BLaER1 treated with 17β-estradiol and CSF1 and Interleukin-3, amounts not matched to agents 10 nM and 100 nM (cell line): ENCODE results near the gene GTF2F2.

Experiments used
- H3K27ac ChIP-seq, 11 experiments: shearing (Covaris generic); formaldehyde crosslinking; 2 replicates each; pipeline ENCODE4 v1.8.1; 2022
- H3K27me3 ChIP-seq, 11 experiments: shearing (Covaris generic); formaldehyde crosslinking; 2 replicates each; pipeline ENCODE4 v1.8.1; 2022
- H3K36me3 ChIP-seq, 11 experiments: shearing (Covaris generic); formaldehyde crosslinking; 2 replicates each; pipeline ENCODE4 v1.8.1; 2022
- H3K4me1 ChIP-seq, 10 experiments: shearing (Covaris generic); formaldehyde crosslinking; 2 replicates each; pipeline ENCODE4 v1.8.1; 2022
- H3K4me2 ChIP-seq, 11 experiments: shearing (Covaris generic); formaldehyde crosslinking; 2 replicates each; pipeline ENCODE4 v1.8.1; 2022
- H3K4me3 ChIP-seq, 10 experiments: shearing (Covaris generic); formaldehyde crosslinking; 2 replicates each; pipeline ENCODE4 v1.8.1; 2022
- H3K9ac ChIP-seq, 11 experiments: shearing (Covaris generic); formaldehyde crosslinking; 2 replicates each; pipeline ENCODE4 v1.8.1; 2022
- H3K9me3 ChIP-seq, 11 experiments: shearing (Covaris generic); formaldehyde crosslinking; replicated peaks in 1 of 11; 2 replicates each; pipeline ENCODE4 v1.8.1; 2022
- H4K20me1 ChIP-seq, 11 experiments: shearing (Covaris generic); formaldehyde crosslinking; 2 replicates each; pipeline ENCODE4 v1.8.1; 2022
- Cebpa-rat ChIP-seq, 11 experiments: shearing (Covaris generic); IDR thresholded peaks; 2 replicates each; pipeline ENCODE4 v1.8.1; 2022

The GTF2F2 gene

DNA sequence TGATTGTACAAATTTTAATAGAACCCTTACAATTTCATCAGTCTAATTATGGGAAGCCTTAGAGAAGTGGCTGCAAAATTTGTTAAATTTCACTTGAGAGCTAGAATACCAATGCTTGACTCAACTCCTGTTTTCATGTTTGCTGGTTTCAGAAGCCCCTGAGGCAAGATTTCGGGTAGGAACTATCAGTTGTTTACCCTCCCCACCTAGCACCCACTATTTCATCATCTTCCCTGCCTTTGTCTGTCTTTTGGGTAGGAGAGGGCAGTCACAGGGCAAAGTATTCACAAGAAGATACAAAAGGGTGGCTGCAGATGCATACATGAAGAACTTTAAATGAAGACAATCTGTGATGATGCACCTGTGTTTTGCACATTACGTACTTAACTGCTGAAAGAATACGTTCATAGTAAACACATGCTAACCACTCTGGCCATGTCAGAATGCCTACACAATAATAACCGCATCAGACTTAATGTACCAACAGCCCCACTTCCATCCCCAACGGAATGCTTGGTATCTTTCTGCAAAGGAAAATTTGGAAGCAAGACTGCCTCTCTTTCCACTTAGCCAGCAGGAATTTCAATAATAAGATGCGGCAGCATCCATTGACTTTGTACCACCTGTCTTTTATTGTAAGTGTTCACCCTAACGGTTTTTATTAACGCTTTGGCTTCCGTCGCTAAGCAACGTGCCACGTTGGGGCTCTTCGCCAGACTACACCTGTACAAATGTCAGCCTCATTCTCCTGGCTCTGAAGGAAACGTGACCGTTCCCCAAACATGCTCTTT, 190.2 kb downstream of the GTF2F2 start:
- no peak for TF ChIP-seq Cebpa-rat (IDR thresholded peaks at IDR 0.05)
- Histone ChIP-seq H3K27me3 (peaks cover 15 to 20% (median 17%) of the 10 kb centered on the region in 11 experiments; a peak in 21 of 22 replicates), H3K27ac (no peak overlapping the region), H3K9ac (0 out of 22 replicates have a peak overlapping the region, but pooled peaks of 2 of the 11 experiments have one; percentile 37 to 52), H3K9me3 (no peaks in the 10 kb centered on the region), H3K36me3 (no peaks in the 10 kb centered on the region), H3K4me1 (peaks cover 0 to 26% (median 23%) of the 10 kb centered on the region in 10 experiments; a peak in 16 of 20 replicates), H3K4me3 (peak overlapping the region in 5 of 10 experiments; percentile 39 to 65 (median 49); a peak in 7 of 20 replicates), H4K20me1 (no peaks in the 10 kb centered on the region), H3K4me2 (peak overlapping the region; percentile 61 to 93 (median 80))

DNA sequence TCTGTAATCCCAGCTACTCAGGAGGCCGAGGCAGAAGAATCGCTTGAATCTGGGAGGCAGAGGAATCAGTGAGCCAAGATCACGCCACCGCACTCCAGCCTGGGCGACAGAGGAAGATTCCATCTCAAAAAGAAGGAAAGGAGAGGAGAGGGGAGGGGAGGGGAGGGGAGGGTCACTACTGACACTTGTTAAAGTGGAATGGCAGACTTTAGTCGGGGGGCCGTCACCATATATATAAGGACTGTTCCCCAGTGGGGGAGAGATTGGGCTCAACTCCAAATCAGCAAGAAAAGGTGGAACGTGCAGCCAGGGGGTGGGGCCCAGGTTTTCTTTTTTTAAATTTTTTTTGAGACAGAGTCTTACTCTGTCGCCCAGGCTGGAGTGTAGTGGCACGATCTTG, 194.5 kb downstream of the GTF2F2 start:
- H4K20me1 ChIP-seq: no peaks in the 10 kb centered on the region
- no peak overlapping the region for H3K4me3 ChIP-seq
- no peak overlapping the region for H3K9ac ChIP-seq
- no peaks in the 10 kb centered on the region for H3K9me3 ChIP-seq
- no peaks in the 10 kb centered on the region for H3K36me3 ChIP-seq
- no peak overlapping the region for H3K27ac ChIP-seq
- H3K4me1 ChIP-seq: peaks cover 6 to 38% (median 28%) of the 10 kb centered on the region in 10 experiments
- peaks cover 15 to 20% (median 17%) of the 10 kb centered on the region in 11 experiments; a peak in 21 of 22 replicates for H3K27me3 ChIP-seq
- H3K4me2 ChIP-seq: no peak overlapping the region
- TF ChIP-seq Cebpa-rat (IDR thresholded peaks at IDR 0.05): no peak

DNA sequence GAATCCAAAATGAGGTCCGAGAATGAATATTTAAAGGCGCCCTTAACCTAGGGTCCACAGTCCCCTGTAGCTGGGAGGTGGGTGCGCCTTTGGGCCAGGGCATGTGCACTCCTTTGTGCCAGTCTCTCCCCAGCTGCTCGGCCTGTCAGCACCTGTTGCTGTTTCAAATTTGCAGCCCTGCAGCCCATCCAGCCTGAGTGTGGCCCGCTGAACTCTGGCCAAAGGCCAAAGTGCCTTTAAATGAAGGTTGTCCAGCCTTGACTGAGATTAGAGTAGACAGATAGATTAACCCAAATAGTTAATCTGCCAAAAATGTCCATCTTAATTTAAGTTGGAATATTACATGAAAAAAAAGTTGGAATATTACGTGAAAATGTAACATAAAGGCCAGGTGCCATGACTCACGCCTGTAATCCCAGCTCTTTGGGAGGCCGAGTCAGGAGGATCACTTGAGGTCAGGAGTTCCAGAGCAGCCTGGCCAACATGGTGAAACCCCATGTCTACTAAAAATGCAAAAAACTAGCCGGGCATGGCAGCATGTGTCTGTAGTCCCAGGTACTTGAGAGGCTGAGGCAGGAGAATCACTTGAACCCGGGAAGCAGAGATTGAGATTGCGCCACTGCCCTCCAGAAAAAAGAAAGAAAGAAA, 195.3 kb downstream of the GTF2F2 start:
- H3K4me1 ChIP-seq: peaks cover 14 to 42% (median 35%) of the 10 kb centered on the region in 10 experiments
- peaks cover 11 to 16% (median 15%) of the 10 kb centered on the region in 11 experiments; a peak in 21 of 22 replicates for H3K27me3 ChIP-seq
- H3K9me3 ChIP-seq: no peaks in the 10 kb centered on the region
- H3K36me3 ChIP-seq: no peaks in the 10 kb centered on the region
- no peak for TF ChIP-seq Cebpa-rat (IDR thresholded peaks at IDR 0.05)
- no peak overlapping the region for H3K4me3 ChIP-seq
- H3K4me2 ChIP-seq: peak overlapping the region in 5 of 11 experiments; percentile 10 to 38 (median 26); a peak in 2 of 22 replicates
- no peak overlapping the region for H3K9ac ChIP-seq
- H3K27ac ChIP-seq: no peak overlapping the region
- no peaks in the 10 kb centered on the region for H4K20me1 ChIP-seq

DNA sequence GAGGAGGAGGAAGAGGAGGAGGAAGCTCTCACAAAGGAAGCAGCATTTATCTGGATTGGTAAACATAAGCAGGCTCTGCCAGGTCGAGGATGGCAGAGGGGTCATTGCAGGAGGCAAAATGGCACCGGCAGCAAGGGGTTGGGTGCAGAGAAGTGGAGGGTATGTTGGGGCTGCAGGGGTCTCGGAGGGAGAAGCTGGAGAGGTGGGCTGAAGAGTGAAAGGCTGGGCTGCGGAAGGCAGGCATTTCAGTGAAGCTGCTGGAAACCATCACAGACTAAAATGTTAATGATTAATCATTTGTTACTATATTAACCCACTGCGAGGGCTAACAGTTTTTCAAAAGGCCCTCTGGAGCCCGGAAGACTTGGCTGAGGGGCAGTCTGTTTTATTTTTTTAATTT, 196.0 kb downstream of the GTF2F2 start:
- H3K27me3 ChIP-seq: peaks cover 5 to 9% (median 9%) of the 10 kb centered on the region in 11 experiments; a peak in 21 of 22 replicates
- peaks cover 20 to 42% (median 35%) of the 10 kb centered on the region in 10 experiments for H3K4me1 ChIP-seq
- no peaks in the 10 kb centered on the region for H3K36me3 ChIP-seq
- no peaks in the 10 kb centered on the region for H3K9me3 ChIP-seq
- no peak overlapping the region for H3K9ac ChIP-seq
- H4K20me1 ChIP-seq: no peaks in the 10 kb centered on the region
- peak overlapping the region in 1 of 11 experiments; percentile 38; a peak in 2 of 22 replicates for H3K27ac ChIP-seq
- no peak for TF ChIP-seq Cebpa-rat (IDR thresholded peaks at IDR 0.05)
- 0 out of 22 replicates have a peak overlapping the region, but pooled peaks of 1 of the 11 experiments have one; percentile 22 for H3K4me2 ChIP-seq
- no peak overlapping the region for H3K4me3 ChIP-seq

DNA sequence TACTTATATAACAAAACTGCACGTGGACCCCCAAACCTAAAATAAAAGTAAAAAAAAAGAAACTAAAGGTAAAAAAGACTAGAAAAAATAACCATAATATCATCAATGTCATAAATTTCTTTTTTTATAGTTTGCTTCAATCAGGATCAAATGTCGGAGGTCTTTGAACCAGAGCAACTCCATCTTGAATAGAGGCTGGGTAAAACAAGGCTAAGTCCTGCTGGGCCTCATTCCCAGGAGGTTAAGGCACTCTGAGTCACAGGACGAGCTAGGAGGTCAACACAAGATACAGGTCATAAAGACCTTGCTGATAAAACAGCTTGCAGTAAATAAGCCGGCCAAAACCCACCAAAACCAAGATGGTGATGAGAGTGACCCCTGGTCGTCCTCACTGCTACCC, 196.7 kb downstream of the GTF2F2 start:
- Histone ChIP-seq H3K4me1 (peaks cover 16 to 45% (median 34%) of the 10 kb centered on the region in 10 experiments), H3K27ac (no peak overlapping the region), H3K4me3 (no peak overlapping the region), H3K9me3 (no peaks in the 10 kb centered on the region), H4K20me1 (no peaks in the 10 kb centered on the region), H3K4me2 (no peak overlapping the region), H3K36me3 (no peaks in the 10 kb centered on the region), H3K9ac (no peak overlapping the region), H3K27me3 (peaks cover 0 to 3% (median 2%) of the 10 kb centered on the region in 11 experiments; a peak in 16 of 22 replicates)
- no peak for TF ChIP-seq Cebpa-rat (IDR thresholded peaks at IDR 0.05)

DNA sequence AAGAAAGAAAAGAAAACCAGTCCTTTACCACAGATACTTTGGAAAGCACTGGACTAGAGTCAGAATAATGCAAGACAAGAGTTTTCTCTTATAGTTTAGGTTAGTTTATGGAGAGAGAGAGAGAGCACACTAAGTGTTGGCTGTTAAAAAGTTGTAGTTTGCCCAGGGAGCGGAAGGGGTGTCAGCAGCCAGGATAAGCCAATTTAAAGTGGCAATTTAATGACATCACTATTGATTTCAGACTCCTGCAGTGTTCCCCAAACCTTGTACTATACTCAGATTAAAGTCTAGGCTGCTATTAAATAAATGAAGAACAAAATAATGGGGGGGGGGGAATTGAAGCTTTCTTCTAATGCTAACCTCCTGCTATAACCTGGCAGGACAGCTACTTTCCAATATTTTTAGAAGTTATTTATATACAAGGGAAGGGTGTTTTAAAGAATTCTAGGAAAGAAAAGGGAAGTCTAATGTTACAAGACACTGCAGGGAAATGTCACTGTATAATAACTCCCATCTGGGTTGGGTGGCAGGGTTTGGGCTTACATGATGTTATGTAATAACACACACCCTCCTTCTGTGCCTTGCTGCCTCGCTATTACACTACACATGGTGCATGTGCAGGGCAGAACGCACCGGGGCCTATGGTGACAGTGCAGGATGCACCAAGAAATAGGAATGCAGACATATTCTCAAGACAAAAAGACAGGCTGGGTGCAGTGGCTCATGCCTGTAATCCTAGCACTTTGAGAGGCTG, 200.7 kb downstream of the GTF2F2 start:
- Histone ChIP-seq H3K27me3 (no peaks in the 10 kb centered on the region), H3K4me2 (peak overlapping the region in 10 of 11 experiments; percentile 40 to 90 (median 71); a peak in 19 of 22 replicates), H4K20me1 (no peaks in the 10 kb centered on the region), H3K27ac (peak overlapping the region; percentile 35 to 75 (median 63); a peak in 20 of 22 replicates), H3K9me3 (no peaks in the 10 kb centered on the region), H3K36me3 (no peaks in the 10 kb centered on the region), H3K4me1 (peaks cover 31 to 61% (median 50%) of the 10 kb centered on the region in 10 experiments), H3K4me3 (no peak overlapping the region), H3K9ac (peak overlapping the region in 7 of 11 experiments; percentile 10 to 44 (median 31); a peak in 9 of 22 replicates)
- TF ChIP-seq Cebpa-rat (IDR thresholded peaks at IDR 0.05): no peak

DNA sequence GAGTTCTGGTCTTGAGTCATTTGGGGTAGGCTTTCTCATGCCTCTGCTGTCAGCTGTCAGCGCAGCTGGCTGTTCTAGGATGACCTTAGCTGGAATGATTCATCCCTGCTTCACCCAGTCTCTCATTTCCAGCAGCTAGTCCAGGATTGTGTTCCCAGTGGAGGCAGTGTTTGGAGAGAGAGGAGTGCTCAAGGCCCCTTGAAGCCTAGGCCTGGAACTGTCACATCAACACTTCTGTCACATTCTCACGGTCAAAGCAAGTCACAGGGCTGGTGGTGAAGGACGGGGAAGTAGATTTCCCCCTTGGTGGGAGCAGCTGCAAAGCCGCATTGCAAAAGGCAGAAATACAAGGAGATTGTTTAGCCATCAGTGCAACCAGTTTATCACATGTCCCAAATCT, 205.5 kb downstream of the GTF2F2 start:
- H3K9me3 ChIP-seq: peaks cover 0 to 15% (median 0%) of the 10 kb centered on the region in 11 experiments; a peak in 3 of 22 replicates
- H4K20me1 ChIP-seq: no peaks in the 10 kb centered on the region; a peak in 1 of 22 replicates
- H3K4me2 ChIP-seq: peak overlapping the region; percentile 62 to 97 (median 93)
- peaks cover 0 to 3% (median 0%) of the 10 kb centered on the region in 11 experiments; a peak in 2 of 22 replicates for H3K36me3 ChIP-seq
- no peak overlapping the region for H3K4me3 ChIP-seq
- peak overlapping the region; percentile 67 to 100 (median 88) for H3K27ac ChIP-seq
- peak in 8 of 11 experiments; percentile 68 to 95 (median 82); a peak in 15 of 22 replicates for TF ChIP-seq Cebpa-rat (IDR thresholded peaks at IDR 0.05)
- peaks cover 63 to 91% (median 76%) of the 10 kb centered on the region in 10 experiments for H3K4me1 ChIP-seq
- peak overlapping the region; percentile 26 to 81 (median 72); a peak in 19 of 22 replicates for H3K9ac ChIP-seq
- no peaks in the 10 kb centered on the region for H3K27me3 ChIP-seq

DNA sequence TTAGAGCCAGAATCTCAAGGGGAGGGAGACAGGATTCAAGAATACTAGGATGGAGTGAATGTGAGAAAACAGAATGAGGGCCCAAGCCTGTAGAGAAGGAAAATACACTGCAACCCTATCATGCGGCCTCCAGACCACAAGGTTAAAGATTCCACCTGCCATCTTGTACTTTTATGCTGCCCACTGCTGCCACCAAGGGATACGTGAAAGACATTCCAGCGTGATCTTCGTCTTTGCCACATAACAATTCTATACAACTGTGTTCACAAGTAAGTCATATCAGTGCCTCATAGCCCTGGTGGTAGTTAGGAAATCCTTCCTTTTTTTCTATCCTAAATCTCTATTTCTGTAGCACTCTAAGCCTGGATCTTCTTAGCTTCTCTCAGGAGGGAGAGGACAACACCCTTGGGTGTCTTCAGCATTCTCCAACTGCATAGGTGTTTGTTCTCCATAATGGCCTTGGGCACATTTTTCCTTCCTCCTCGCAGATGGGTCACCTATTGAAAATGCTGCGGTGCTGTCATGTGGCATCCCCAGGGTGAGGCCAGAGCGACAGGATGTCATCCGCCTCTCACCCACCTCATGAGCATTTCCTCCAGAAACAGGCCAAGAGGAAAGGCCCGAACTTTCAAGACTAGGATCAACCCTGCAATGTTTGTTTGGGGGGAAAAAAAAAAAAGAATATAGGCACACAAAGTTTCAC, 207.1 kb downstream of the GTF2F2 start:
- peak overlapping the region in 8 of 11 experiments; percentile 7 to 81 (median 60); a peak in 10 of 22 replicates for H3K9ac ChIP-seq
- H3K4me1 ChIP-seq: peaks cover 75 to 92% (median 78%) of the 10 kb centered on the region in 10 experiments
- peak overlapping the region; percentile 62 to 97 (median 93); a peak in 21 of 22 replicates for H3K4me2 ChIP-seq
- H3K4me3 ChIP-seq: no peak overlapping the region
- peaks cover 0 to 15% (median 0%) of the 10 kb centered on the region in 11 experiments; a peak in 3 of 22 replicates for H3K9me3 ChIP-seq
- H4K20me1 ChIP-seq: peaks cover 0 to 8% (median 0%) of the 10 kb centered on the region in 11 experiments; a peak in 4 of 22 replicates
- peak overlapping the region; percentile 33 to 100 (median 88); a peak in 19 of 22 replicates for H3K27ac ChIP-seq
- H3K36me3 ChIP-seq: peaks cover 0 to 3% (median 0%) of the 10 kb centered on the region in 11 experiments; a peak in 2 of 22 replicates
- H3K27me3 ChIP-seq: no peaks in the 10 kb centered on the region
- no peak for TF ChIP-seq Cebpa-rat (IDR thresholded peaks at IDR 0.05)
